T1000 (cell line): Measurements from ENCODE around the gene CNTNAP4.

ENCODE experiments used
- DNase-seq: peaks from one replicate; lab custom pipeline; 2025; ENCODE audit warnings: mixed read lengths; lab: John Stamatoyannopoulos, UW

The CNTNAP4 gene

DNA sequence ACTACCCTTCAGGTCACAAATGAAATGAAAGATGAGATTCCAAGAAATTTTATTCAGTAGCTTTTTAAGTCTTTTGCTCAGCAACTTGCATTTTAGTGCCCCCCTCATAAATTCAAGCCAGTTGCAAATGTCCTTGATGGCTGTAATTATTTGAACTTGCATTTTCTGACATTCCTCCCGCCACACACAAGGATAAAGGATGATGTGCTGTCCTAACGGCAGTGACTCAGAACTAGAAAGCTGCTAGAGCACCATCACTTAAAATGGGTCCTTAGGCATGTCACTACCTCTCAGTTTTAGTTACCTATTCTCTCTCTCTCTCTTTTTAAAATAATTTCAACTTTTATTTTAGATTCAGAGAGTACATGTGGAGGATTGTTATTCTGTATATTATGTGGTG lies 306.7 kb downstream of the CNTNAP4 start:
- no peak for DNase-seq

DNA sequence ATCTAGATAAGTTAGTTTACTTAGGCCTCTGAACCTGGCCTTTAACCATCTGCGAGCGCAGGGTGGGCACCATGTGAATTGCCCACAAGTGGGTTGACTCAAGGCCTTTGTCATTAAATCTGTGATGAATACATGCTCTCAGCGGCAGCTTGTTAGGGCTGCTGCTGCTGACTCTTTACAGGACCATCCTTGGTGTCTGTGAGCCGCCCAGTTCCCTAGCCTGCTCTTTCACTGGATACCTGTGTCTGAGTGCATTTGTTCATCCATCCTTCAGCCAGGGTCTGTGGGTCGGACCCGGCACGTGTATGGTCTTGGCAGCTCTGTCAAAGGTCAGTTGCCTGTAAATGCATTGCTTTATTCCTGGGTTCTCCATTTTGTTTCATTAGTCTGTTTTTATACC lies 321.3 kb downstream of the CNTNAP4 start:
- no peak for DNase-seq

DNA sequence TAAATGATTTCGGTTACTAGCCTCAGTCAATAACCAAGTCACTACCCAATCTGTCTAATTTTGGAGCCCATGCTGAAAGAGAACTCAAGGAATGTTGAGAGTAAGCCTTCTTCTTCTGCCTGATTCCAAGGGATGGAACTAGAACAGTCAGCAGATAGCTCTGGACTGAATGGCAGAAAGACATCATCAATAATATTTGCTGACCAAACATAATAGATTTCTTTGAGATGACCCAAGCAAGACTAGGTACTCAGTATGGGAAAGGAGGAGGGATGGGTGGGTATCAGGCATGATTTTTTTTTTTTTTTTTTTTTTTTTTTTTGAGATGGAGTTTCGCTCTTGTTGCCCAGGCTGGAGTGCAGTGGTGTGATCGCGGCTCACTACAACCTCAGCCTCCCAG lies 330.1 kb downstream of the CNTNAP4 start:
- no peak for DNase-seq
